NCI-H1048 (cell line): ENCODE measurements around the gene SECTM1.
"Not testable (repeated sequence)": the region's sequence is repeated elsewhere in the genome, so short reads cannot be mapped to it uniquely, and the experiment has no call there.

Source experiments
- DNase-seq: peaks from one replicate; lab custom pipeline; 2025; lab: John Stamatoyannopoulos, UW

Gene SECTM1

GRCh38 chr17:82347994-82348393 is 14.4 kb upstream of the SECTM1 start:
- not testable (repeated sequence) for DNase-seq

GRCh38 chr17:82346342-82347300 is 13.1 kb upstream of the SECTM1 start:
- DNase-seq, result no peak

- DNase-seq, result no peak
Measured at GRCh38 chr17:82345151-82345976, 11.8 kb upstream of the SECTM1 start.

- DNase-seq, result no peak
Measured at GRCh38 chr17:82344175-82344907, 10.8 kb upstream of the SECTM1 start.

- no peak for DNase-seq
Measured at GRCh38 chr17:82343560-82343959, 10.0 kb upstream of the SECTM1 start.

DNA sequence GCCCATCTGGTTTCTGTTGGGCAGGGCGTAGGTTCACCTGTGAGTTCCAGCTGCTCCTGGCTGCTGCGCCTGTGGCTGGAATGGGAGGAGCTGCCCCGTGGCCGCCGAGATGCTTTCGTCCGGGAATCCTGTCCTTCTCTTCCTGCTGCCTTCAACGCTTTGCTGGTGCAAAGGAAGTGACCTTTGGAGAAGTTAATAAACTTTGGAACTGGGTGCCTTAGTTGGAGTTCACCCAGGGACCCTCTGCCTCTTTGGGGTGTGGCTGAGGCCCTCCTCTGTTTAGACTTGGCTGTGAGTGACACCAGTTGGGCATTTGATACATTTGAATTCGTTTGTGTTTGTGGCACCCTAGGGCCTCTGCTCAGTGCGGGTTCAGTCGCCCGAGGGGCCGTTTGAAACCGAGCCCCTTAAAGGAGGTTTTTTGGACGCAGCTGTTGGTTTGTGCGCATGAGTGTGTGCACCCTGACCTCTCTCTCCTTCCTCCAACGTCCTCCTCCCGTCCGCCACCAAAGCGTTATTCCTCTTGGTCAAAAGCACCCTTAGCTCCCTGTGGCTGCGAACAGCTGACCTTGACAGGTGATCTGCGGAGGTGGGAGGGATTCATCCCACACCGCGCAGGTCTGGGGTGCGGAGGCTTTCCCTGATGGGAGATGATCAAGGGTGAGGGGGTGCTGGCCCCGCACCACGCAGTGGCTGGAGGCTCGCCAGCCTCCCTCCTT is 9.0 kb upstream of the SECTM1 start:
- no peak for DNase-seq

- DNase-seq, result no peak
Measured at GRCh38 chr17:82339634-82340580, 6.3 kb upstream of the SECTM1 start.

GRCh38 chr17:82338858-82339633 is 5.5 kb upstream of the SECTM1 start:
- no peak for DNase-seq

GRCh38 chr17:82334622-82335394 is 1.2 kb upstream of the SECTM1 start:
- no peak for DNase-seq

- no peak for DNase-seq
Measured at GRCh38 chr17:82334204-82334621, 647 bp upstream of the SECTM1 start.

DNA sequence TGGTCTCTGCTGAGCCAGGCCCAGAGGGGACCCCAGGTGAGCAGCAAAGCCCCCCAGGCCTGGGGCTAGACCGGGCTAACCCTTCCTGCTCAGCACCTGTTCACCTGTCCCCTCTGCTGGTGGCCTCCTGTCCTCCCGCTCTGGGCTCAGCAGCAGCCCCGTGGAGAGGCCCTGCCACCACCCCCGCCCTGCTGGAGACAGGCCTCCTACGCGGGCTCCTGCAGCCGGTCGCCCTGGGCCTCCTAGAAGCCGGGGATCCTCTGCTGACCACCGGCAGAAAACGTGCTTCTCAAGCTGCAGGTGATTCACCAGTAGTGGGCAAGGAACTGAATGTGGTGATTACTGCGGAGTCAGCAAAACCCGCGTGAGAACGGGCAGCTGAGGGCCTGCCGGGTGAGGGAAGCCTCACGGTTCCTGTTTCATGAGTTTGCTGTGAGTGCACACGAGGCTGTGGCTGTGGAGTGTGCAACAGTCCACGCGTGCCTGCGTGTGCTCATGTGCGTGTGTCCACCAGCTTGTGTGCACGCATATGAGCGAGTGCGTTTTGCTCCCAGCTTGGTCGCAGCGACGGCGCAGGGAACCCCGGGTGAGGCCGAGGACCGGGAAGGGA is 792 bp downstream of the SECTM1 start:
- DNase-seq, result no peak

DNA sequence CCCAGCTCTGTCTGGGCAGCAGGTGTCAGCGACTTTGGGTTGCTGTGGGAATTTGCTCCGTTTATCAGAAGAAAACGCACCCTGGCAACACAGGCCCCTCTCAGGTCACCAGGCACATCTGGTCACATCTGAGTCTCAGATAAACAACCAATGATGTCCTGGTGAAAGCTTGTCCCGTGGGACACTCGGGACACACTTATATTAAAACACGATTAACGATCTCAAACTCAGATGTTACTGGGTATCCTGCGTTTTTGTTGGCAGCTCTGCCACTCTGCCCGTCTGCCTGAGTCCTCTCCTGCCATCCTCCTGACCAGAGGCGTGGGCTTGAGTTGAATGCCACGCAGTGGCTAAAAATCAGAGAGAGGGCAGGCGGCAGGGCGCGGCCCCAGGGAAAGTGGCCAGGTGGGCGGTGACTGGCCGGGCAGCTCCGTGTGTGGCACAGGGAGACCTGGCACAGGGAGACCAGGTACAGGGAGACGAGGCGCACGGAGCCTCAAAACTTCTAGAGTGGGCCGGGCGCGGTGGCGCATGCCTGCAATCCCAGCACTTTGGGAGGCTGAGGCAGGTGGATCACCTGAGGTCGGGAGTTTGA is 2.1 kb downstream of the SECTM1 start:
- no peak for DNase-seq

- DNase-seq, result no peak
Measured at GRCh38 chr17:82330322-82331239, 3.0 kb downstream of the SECTM1 start.

DNA sequence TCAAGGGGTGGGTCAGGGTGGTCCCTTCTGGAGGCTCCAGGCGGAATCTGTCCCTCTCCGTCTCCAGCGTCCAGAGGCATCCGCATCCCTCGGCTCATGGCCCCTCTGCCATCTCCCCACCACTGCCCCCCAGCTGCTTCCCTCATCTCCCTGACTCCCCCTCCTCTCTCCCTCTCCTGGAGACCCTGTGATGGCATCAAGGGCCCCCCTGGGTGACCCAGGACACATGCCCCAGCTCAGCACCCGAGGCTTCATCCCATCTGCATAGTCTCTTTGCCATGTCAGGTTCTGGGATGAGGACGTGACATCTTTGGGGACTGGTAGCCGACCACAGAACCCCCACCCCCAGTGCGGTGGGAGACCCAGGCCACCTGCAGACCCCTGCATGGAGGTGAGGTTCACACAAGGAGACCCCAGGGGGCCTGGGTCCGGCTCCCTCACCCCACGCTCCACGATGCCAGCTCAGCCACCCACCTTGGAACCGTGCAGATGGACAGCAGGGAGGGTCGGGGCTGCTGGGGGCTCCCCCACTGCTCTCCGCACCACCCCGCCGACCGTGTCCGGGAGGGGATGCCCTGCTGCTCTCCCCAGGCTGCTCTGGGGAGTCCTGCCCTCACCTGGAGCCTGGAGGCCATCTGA is 3.8 kb downstream of the SECTM1 start:
- no peak for DNase-seq

DNA sequence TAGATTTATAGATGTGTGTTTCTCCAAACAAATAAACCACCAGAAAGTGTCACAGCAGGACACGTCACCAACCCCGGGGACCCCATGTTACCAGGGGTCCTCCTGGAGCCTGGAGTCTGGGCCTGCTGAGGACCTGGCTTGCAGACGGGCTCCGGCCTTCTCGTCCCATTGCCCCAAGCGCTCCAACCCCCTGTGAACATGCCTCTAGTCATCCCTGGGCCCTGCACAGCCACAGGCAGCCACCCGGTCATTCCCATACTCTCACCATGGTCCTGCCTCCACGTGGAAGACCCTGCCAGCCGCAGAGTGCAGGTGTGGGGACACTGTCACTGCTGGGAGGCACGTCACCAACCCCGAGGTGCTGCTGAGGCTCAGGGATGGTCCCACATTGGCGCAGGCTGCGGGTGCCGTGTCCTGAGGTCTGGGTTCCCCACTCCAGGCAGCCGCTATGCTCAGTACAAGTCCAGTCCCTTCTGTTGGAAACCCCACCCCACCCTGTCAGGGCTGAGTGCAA is 4.5 kb downstream of the SECTM1 start:
- no peak for DNase-seq
